HK-2 (cell line): ENCODE data around the gene KY.
A peak's percentile ranks its signal among the peaks of the same experiment; 100 is the strongest.

ENCODE experiments used
- DNase-seq: peaks from one replicate; pipeline ENCODE4 v3.0.0-alpha.2; 2018; ENCODE audit not compliant: unreplicated experiment

KY gene

GRCh38 chr3:134644731-134645514 lies 5.9 kb downstream of the KY start:
- no peak for DNase-seq

GRCh38 chr3:134643150-134643675 lies 7.6 kb downstream of the KY start:
- DNase-seq, result no peak

GRCh38 chr3:134642445-134643149 lies 8.2 kb downstream of the KY start:
- no peak for DNase-seq

GRCh38 chr3:134641671-134642300 lies 9.0 kb downstream of the KY start:
- DNase-seq, result no peak

- DNase-seq, result peak; percentile 35
These were observed 9.9 kb downstream of the KY start for GRCh38 chr3:134640872-134641470.

GRCh38 chr3:134640378-134640777 lies 10.4 kb downstream of the KY start:
- DNase-seq, result no peak

- DNase-seq, result no peak
These were observed 12.3 kb downstream of the KY start for GRCh38 chr3:134638385-134639030.

GRCh38 chr3:134636406-134636805 lies 14.4 kb downstream of the KY start:
- no peak for DNase-seq

GRCh38 chr3:134630506-134630905 lies 20.3 kb downstream of the KY start:
- DNase-seq, result no peak

GRCh38 chr3:134628884-134629283 lies 21.9 kb downstream of the KY start:
- no peak for DNase-seq

GRCh38 chr3:134627831-134628230 lies 23.0 kb downstream of the KY start:
- DNase-seq, result no peak

GRCh38 chr3:134625885-134626741 lies 24.7 kb downstream of the KY start:
- no peak for DNase-seq

GRCh38 chr3:134625462-134625861 lies 25.4 kb downstream of the KY start:
- DNase-seq, result no peak

GRCh38 chr3:134624537-134625287 lies 26.1 kb downstream of the KY start:
- no peak for DNase-seq

GRCh38 chr3:134623615-134624245 lies 27.1 kb downstream of the KY start:
- no peak for DNase-seq

- DNase-seq, result no peak
These were observed 27.9 kb downstream of the KY start for GRCh38 chr3:134622806-134623365.

GRCh38 chr3:134621854-134622253 lies 29.0 kb downstream of the KY start:
- no peak for DNase-seq

- DNase-seq, result no peak
These were observed 30.2 kb downstream of the KY start for GRCh38 chr3:134620476-134621115.
